GM19438 (cell line): ENCODE measurements around the gene ACO1.

ENCODE experiments used
- ATAC-seq: cut with Tn5 transposase; IDR thresholded peaks from one replicate; pipeline ENCODE4 v1.9.1; 2021; ENCODE audit warnings: low read depth; ENCODE audit not compliant: unreplicated experiment

The ACO1 gene

DNA sequence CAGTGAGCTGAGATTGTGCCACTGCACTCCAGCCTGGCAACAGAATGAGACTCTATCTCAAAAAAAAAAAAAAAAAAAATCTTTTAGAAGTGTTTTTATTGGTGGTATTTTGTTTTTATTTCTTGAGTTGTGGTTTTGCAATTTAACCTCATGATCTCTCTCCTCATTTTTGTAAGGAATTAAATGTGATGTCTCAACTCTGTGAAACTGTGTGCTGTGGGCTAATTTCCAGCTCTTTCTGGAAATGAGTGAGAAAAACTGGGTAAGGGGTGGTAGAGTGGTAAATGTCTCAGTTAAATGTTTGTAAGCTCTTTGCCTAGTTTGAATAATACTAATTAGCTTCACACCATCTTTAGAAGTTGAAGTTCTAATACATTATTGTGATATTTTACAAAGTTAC, 29.0 kb downstream of the ACO1 start:
- no peak for ATAC-seq

DNA sequence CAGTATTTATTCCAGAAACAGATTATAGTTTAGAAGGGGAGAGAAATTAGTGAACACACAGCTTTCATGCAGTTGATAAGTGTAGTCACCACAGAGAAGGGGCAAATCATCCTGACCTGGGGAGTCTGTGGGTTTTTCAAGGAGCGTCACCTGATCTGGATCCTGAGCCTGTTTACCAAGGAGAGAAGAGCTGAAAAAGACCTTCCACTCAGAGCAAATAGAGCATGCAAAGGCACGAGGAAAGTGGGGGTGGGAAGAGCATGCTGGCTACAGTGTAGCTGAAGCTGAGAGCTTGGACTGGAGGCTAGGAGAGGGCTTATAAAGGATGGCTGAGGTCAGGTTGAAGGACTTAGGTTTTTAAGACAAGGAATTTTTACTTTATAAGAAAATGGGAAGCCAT, 30.4 kb downstream of the ACO1 start:
- ATAC-seq = no peak

DNA sequence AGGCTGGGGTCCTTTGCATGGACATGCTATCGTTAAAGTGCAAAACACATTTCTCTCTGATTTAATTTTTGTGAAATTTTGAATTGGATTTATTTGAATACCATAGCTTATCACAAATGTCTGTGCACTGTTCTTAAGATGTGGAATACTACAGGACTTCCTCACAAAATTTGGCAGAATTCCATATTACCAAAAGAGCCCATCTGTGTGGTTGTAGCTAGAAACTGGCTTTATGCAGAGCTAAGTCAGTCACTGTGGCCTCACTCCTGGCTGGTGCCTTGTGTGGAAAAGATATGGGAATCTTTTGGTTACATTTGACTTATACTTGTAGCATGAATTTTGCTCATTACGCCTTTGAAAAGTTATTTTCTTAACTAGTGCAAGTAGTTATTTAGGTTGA, 35.5 kb downstream of the ACO1 start:
- ATAC-seq = no peak

- ATAC-seq = no peak
These were observed 37.9 kb downstream of the ACO1 start for GRCh38 chr9:32422237-32422806.

DNA sequence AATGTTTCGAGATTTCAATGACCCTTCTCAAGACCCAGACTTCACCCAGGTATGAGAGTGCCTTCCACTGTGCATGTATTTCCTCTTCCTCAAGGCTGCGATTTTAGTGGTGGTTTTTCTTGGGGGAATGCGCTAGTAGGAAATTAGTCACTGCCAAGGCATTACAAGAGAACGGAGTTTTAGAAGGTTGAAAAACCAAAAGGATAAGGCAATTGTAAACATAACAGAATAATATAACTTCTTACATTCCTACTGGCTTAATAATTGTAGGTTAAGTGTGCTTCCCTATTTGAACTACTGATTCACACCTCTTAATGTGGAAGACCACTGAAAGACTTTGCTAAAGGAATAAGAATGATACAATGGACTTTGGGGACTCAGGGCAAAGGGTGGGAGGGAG, 38.9 kb downstream of the ACO1 start:
- ATAC-seq = no peak

DNA sequence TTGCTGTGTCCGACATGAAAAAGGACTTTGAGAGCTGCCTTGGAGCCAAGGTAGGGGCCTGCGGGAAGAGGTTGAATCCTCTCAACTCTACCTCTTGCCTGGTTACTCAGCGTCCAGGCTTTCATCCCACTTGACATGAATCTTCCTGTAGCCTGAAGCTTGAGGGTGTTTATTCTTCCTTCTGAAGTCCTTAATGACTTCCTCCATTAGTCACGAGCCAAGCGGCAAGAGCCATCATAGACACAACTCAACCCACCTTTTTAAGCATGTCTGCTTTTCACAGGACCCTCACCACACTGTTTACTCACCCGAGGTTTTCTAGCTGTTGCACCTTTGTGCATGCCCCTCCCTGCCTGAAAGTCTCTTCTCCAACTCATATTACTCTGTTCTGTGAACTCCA, 40.2 kb downstream of the ACO1 start:
- no peak for ATAC-seq

DNA sequence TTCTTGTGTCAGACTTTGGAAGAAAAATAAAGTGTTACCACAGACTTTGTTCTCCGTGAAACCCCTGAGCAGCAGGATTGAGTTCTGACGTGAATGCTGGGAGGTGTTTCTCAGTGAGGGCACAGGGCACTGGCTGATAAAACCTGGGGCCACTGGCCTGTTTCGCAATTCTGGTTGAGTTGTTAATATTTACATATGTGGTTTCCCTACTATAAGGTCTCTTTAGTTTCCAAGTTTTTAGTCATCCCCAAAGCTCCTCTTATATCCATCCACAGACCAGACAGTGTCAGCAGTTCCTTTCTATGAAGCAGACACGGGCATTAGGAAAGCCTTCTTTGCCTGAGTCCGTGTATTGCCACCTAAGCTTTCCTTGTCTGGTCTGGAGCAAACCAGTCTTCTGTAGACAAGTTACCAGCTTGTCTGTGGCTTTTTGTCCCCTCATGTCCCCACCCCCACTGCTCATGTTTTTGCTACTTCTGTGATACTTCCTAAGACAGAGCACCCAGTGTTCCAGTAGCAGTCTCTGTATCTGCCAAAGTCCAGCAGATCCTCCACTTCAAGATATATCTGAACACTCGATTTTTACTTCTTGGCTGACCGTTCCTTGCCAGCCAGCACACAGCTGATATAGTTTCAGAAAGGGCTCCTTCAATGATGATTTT, 42.0 kb downstream of the ACO1 start:
- ATAC-seq = peak; percentile 59

GRCh38 chr9:32427111-32427873, 42.8 kb downstream of the ACO1 start:
- ATAC-seq = no peak

DNA sequence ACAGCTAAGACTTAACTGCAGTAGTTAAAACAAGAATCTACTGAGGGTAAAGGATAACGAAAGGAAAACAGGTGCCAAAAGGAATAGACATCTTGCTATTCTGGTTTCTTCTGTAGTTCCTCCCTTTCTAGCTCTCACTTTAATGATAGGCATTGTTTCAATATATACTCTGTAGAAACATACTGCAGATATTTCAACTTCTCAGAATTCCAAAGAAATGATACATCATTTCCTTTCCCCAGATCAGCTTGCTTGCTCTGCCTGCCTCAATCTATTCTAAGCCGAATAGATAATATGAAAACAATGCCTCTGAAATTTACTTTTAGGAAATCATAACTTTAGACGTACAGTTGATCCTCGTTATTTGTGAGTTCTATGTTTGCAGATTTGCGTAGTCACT, 46.3 kb downstream of the ACO1 start:
- ATAC-seq = no peak

DNA sequence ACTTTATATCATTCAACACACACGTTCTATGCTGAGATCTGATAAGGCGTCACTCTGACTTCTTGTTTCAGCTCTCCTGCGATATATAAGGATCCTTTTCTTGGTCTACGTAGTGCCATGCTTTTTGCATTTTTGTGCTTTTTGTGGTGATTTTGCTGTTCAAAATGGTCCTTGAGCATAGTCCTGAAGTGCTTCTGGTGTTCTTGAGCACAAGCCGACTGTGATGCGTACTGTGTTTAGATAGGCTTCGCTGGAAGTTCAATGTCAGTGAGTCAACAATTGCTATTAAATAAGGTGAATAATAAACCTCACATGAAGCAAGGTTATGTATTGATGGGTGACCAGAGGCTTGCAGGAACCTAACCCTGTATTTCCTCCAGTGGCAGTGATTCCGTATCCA, 46.8 kb downstream of the ACO1 start:
- no peak for ATAC-seq

DNA sequence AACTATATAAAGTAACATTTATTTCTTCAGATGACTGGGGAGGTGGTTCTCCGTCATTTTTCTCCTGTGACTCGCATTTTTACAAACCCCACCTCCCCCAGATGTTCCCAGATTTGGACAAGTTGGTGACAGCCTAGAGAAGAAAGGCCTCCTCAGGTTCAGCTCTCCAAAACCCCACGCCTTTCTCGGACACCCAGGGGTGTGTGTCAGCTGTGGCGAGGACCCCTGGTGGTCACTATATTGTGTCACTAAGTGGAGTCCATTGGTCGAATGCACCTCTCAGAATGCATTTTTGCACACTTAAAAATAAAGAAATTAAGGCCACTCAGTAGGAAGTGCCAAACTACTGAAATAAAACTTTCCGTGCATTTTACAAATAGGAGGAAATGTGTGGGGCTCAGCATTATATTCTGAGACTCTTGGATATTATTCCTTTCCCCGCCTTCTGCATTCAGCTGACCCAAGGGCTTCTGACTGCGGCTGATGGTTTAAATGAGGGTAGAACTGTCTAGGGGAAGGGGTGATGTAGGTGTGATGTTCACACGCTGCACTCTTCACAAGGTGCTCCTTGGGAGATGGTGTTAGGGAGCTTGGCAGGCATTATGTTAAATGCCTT, 47.6 kb downstream of the ACO1 start:
- no peak for ATAC-seq

DNA sequence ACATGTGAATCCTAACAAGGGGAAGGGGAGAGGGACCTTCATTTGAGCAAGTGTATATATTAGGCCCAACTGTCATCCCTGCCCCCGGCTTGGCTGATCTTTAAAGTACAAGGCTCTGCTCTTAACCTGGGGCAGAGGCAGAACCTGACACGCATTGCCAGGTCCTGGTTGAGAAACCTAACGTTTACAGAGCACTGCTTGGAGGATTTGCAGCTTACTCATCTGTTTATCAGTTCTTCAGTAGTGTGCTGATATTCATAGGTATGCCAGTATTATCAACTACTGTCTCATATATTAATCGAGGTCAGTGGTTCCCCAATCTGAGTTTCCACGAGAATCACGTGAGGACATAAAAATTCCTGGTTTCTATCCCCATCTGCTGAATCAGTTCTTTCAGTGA, 50.4 kb downstream of the ACO1 start:
- no peak for ATAC-seq

DNA sequence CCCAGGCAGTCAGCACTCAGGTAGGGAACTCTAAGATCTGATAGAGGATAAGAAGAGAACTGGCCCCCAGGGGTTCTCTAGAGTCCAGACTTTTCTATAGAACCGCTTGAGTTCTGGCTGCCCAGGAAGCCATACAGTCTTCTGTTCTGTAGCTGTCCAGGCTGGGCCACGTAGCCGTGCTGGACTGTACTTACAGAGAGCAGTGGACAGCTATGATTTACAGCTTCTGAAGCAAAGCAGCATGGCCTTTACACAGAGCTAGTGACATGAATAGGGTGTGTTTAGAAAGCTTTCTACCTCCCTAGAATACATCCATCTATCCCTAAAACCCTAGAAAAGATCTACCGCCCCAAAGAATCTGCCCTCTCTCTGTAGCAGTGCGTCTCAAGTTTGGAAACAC, 57.2 kb downstream of the ACO1 start:
- no peak for ATAC-seq

- peak; percentile 62 for ATAC-seq
These were observed 58.0 kb downstream of the ACO1 start for GRCh38 chr9:32442433-32442832.

GRCh38 chr9:32449969-32450368, 65.5 kb downstream of the ACO1 start:
- ATAC-seq = no peak

DNA sequence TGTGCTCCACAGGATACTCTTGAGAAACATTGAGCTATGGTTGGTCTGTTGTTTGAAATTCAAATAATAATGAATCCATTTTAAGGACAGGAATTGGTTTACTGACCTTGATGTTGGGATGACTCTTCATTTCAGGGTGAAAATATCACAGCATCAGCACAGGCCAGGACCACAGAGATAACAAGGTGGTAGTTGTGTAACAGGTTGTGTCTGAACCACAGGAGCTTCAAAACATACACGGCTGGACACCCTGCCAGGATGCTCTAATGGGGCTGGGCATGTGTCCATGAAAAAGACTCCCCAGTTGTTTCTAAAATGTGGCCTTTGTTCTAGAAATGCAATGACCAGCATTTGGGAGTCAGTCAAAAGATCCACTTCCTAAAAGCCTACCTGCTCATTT, 69.8 kb downstream of the ACO1 start:
- no peak for ATAC-seq

- no peak for ATAC-seq
These were observed 71.3 kb downstream of the ACO1 start for GRCh38 chr9:32455738-32456137.

DNA sequence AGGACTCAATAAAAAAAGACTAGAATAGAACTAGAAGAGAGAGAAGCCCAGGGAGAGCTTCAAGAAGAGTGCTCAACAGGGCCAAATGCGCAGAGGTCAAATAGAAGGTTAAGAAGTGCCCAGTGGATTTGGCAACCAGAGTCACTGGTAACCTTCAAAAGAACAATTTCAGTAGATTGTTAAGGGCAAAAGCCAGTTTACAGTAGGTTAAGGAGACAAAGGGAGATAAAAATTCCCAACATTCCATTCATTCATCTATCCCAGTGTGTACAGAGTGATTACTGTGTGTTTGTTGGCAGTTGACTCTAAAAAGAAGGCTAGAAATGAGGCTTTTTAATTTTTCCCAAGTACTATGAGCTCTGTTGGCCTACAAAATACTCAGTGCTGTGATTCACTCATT, 72.1 kb downstream of the ACO1 start:
- ATAC-seq = no peak

GRCh38 chr9:32463500-32464293, 79.3 kb downstream of the ACO1 start:
- ATAC-seq = no peak

- no peak for ATAC-seq
These were observed 84.3 kb downstream of the ACO1 start for GRCh38 chr9:32468740-32469139.

DNA sequence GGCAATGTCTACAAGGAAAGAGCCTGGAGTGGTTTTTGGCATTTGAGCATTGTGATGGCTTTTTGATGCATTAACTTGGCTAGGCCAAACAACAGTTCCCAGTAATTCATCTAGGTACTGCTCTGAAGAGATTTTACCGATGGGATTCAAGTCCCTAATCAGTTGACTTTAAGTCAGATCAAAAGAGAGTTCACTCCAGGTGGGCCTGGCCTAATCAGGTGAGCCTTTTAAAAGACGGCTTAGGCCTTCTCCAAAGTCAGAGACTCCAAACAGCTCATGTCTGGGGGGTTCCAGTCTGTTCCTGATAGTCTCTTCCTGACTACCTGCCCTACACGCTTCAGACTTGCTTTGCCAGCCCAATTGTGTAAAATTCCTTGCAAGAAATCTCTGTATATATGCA, 87.9 kb downstream of the ACO1 start:
- ATAC-seq = no peak
